ENCODE results near the gene ZFHX2. TPM values are rescaled to one million over a fixed set of nuclear protein-coding genes. Genes with fewer than 3 reads are reported as not detected.

ZFHX2 gene
- total and polyA plus RNA-seq, 2 of the 13 experiments (the other 11 are each of a cell fraction or from before 2014, with no cell fraction given): 0.17 to 0.44 TPM

- 0 out of 2 replicates have a peak, but pooled peaks have one; percentile 18 for TF ChIP-seq ZNF646 (CRISPR knock-in tag; IDR thresholded peaks at IDR 0.05)
- TF ChIP-seq NFE2L1 (CRISPR knock-in tag; IDR thresholded peaks at IDR 0.05; ENCODE audit: borderline replicate concordance): no peak
- TF ChIP-seq ZNF441 (CRISPR knock-in tag; IDR thresholded peaks at IDR 0.05; ENCODE audit: borderline replicate concordance): no peak
- no peak for TF ChIP-seq ZNF281 (CRISPR knock-in tag; IDR thresholded peaks at IDR 0.05; ENCODE audit: borderline replicate concordance)
- no peak for TF ChIP-seq ZNF430 (CRISPR knock-in tag; IDR thresholded peaks at IDR 0.05)
- TF ChIP-seq ZNF282 (IDR thresholded peaks at IDR 0.05; ENCODE audit: partially characterized antibody): peak; percentile 47
- TF ChIP-seq ATF2 (CRISPR knock-in tag; IDR thresholded peaks at IDR 0.05): 0 out of 2 replicates have a peak, but pooled peaks have one; percentile 43
- 0 out of 2 replicates have a peak, but pooled peaks have one; percentile 37 for TF ChIP-seq ZMYM2 (CRISPR knock-in tag; IDR thresholded peaks at IDR 0.05)
- TF ChIP-seq GTF3A (CRISPR knock-in tag; conservative IDR thresholded peaks at IDR 0.05): 0 out of 2 replicates have a peak, but pooled peaks have one; percentile 2
- peak; percentile 39; the same call in 1 of the 2 replicates for TF ChIP-seq MXD3 (CRISPR knock-in tag; IDR thresholded peaks at IDR 0.05)
- TF ChIP-seq DNMT1 (CRISPR knock-in tag; IDR thresholded peaks at IDR 0.05): peak; percentile 52; the same call in 1 of the 2 replicates
- TF ChIP-seq CREBL2 (CRISPR knock-in tag; IDR thresholded peaks at IDR 0.05; ENCODE audit: borderline replicate concordance): no peak
- TF ChIP-seq ZNF234 (CRISPR knock-in tag; conservative IDR thresholded peaks at IDR 0.05): peak; percentile 64; the same call in 1 of the 2 replicates
- TF ChIP-seq ZNF431 (CRISPR knock-in tag; IDR thresholded peaks at IDR 0.05; ENCODE audit: borderline replicate concordance, low read depth): no peak
- no peak for TF ChIP-seq ZBTB1 (CRISPR knock-in tag; IDR thresholded peaks at IDR 0.05; ENCODE audit: borderline replicate concordance)
These were observed 726 bp downstream of the ZFHX2 start (continued) for GRCh38 chr14:23550812-23551265.

Data from HepG2 (cell line).